Measurements from ENCODE around the gene MME.
"Not testable (repeated sequence)": the region's sequence is repeated elsewhere in the genome, so short reads cannot be mapped to it uniquely, and the experiment has no call there.

Gene MME

DNA sequence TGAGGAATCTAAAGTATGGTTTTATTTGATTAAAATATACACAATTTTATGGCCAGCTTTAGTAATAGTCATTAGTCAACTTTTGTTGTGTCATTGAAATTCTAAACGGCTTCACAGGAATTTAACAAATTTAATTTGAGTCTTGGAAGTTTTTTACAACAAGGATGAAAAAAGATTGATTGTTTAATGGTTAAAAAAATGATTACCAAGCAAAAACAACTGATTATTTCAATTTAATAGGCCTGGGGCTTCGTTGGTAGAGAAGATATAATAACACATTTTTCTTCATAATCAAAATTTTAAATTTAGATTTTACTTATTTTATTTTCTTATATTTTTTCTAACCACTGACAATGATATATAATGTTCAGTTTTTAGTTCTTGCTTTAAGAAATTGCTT, 4.4 kb downstream of the MME start:
- no peak for DNase-seq (ENCODE audit: low spot score)

DNA sequence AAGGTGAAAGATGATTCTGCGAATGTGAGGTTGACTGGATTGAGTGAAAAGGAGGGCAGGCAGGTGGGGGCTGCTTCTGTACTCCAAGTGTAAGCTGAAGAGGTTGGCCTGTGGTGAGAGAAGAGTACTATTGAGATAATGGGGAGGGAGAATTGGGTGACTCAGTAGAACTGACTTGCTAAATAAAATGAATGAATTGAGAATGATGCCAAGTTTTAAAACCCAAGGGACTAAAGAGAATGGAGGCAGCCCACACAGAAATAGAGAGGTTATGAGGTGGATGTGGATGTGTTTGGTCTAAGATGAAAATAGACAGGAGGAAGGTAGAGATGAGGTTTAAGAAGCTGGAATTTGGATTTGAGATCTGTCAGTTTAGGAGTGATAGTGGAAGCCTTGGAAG, 5.9 kb downstream of the MME start:
- no peak for DNase-seq (ENCODE audit: low spot score)

DNA sequence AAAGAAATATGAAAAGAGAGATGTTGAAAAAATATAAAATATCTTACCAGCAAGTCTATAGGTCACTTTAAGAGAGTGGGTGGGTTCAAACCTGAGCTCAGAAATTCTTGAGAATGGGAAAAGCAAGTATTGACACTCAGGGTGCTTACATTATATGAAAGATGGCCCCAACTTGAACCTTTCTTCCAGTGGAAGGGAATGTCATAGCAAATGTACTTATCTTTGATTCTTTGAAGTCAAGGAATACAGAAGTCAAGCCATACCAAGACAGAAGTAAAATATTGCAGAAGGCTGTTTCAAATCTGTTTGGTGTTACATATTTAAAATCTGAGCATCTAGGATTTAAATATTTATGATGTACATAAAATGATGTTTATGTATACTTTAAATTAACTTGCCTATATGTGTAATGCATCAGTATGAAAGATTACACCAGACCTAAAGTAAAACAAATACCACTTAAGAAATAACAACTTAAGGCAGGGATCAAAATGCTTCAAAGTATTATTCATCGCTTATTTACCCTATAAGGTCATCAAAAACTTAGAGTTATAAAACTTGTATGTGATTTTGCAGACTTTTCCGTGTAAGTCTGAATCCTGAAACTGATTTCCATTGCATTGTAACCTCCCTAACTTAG, 8.7 kb downstream of the MME start:
- DNase-seq (ENCODE audit: low spot score) = no peak

DNA sequence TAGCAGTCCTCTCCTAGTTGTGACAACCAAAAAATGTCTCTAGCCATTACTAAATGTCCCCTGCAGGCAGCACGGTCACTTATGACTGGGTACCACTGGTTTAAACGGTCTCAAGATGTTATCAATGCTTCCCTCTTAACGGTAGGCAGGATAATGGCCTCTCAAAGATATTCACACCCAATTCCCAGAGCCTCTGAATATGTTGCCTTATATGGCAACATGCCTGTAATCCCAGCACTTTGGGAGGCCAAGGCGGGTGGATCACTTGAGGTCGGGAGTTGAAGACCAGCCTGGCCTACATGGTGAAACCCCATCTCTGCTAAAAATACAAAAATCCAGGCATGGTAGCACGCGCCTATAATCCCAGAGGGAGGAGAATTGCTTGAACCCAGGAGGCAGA, 9.4 kb downstream of the MME start:
- no peak for DNase-seq (ENCODE audit: low spot score)

DNA sequence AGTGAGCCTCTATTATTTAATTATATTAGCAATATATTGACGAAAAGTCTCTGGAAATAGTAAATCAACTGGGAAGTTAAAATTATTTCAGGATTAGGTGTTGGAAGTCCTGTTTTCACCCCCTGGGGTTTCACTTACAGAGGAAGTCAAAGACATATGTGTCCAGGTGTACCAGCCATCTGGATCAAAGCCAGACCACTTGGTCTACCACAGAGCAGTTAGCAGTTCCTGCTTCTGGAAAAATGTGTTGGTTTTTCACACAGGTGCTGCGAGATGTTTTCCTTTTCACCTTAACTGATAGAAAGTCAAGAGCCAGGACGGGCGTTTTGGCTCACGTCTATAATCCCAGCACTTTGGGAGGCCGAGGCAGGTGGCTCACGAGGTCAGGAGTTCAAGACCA, 13.1 kb downstream of the MME start:
- no peak for DNase-seq (ENCODE audit: low spot score)

DNA sequence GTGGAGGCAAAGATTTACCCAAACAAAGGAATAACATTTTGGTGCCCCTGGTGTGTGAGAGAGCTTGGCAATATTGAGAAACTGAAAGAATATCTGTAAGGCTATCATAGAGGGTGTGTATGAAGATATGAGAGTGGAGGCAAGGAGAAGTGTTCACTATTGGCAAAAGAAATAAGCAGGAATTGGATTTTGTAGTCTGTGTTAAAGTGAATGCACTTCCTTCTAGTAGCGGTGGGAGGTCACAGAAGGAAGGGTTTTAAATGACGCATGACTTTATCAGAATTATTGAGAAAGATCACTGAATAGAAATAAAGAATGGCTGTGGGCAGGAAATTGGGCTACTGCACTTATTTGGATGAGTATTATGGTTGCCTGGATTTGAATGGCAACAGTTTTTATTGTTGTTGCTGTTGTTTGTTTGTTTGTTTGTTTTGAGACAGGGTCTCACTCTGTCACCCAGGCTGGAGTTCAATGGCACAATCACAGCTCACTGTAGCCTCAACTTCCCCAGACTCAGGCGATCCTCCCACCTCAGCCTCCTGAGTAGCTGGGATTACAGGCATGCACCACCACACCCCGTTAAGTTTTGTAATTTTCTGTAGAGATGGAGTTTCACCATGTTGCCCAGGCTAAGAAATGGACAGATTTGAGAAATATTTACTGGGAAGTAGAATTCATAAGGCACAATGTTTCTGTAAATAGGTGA, 16.3 kb downstream of the MME start:
- DNase-seq (ENCODE audit: low spot score) = no peak

DNA sequence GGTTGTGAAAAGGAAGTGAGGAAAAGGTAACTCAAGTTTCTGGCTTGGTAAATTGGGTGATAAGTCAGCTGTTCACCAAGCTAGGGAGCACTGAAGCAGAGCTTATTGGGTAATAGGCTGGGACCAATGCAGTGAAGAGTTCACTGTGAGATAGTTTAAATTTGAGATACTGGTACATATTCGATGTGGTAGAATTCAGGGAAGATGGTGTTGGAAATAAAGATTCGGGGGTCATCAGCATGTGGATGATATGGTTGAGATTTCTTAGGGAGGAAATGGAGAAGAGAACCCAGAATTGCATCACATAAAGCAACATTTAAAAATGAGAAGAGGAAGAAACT, 16.9 kb downstream of the MME start:
- DNase-seq (ENCODE audit: low spot score) = no peak

DNA sequence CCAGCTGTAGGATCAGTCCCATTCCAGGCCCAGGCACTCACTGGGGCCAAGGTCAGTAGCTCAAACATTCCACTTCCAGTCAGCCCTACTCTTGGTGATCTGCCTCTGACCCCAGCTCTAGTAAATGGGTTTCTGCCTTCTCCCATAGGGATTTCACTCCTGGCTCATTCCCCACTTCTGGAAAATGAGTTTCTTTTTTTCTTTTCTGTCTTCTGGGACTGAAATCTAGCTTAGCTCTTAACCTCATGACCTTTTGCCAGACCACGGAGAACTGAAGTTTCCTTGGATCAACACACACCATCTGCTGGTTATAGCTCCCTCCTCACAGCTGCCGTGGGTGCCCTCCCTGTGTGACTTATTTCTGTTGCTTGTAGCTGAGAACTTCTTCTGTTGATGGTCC, 21.3 kb downstream of the MME start:
- no peak for DNase-seq (ENCODE audit: low spot score)

DNA sequence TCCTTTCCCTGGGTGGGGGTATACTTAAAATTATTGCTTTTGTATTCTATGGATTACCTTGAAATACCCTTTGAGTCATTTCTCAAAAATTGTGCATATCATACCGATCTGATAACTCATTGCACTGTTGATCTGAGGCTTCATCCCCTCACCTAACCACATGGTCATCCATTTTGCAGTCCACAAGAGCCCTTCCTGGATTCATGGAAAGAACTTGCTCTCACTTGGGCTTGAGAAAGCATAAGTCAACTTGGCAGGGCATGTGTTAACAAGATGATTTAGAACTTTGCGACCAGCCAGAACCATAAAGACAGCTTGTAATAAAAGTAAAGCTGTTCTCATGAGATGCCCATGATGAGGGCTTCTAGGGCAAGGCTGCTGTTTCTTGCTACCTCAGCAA, 22.2 kb downstream of the MME start:
- no peak for DNase-seq (ENCODE audit: low spot score)

DNA sequence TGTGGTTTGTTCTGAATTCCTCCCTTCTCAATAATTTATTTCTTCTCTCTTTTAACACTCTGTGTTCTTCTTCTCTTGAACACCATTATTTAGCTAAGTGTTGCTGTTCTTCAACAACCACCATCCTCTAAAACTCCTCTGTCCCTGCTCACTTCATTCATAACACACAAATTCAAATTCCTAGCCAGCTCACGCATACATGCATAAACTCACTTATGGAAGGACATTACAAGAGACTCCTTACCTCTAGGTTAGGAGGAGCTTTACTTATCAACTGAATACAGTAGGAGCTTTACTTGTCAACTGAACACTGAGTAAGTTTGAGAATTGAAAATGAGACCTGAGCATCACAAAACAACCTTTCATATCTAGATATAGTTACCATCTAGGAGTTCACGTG, 23.6 kb downstream of the MME start:
- DNase-seq (ENCODE audit: low spot score) = no peak

DNA sequence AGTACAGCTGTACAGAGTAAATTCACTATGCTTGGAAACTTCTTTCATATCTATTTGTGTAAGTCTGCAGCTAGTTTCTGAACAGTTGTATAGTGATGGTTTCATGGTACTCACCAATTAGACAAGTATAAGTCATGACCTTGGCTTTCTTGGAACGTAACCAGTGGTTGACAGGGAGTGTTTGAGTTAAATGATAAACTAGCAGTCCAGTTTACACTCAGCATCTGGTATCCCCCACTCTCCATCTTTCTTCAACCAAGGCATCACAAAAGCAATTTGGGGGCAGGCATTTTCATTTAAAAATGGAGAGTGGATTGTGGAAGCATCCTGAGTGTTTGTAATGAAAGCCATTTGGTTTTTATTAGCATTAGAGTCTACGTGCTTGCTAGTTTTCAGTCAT, 26.0 kb downstream of the MME start:
- no peak for DNase-seq (ENCODE audit: low spot score)

DNA sequence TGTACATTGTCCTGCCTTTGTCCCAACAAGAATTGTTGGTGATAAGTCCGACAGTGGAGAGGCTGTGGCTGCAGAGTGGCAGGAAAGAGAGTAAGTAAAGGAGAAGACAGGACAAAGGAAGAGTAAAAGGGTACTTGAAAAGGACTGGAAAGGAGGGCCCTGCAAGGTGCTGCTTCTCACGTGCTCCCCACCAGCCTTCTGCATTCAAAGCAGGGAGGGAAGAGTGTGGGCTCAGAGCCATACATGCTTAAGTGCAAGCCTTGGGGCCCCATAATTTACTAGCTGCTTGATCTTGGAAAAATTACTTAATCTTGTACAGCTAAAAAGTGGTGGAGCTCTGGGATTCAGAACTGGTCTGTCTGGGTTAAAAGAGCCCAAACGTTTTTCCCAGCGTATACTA, 29.9 kb downstream of the MME start:
- DNase-seq (ENCODE audit: low spot score) = no peak

DNA sequence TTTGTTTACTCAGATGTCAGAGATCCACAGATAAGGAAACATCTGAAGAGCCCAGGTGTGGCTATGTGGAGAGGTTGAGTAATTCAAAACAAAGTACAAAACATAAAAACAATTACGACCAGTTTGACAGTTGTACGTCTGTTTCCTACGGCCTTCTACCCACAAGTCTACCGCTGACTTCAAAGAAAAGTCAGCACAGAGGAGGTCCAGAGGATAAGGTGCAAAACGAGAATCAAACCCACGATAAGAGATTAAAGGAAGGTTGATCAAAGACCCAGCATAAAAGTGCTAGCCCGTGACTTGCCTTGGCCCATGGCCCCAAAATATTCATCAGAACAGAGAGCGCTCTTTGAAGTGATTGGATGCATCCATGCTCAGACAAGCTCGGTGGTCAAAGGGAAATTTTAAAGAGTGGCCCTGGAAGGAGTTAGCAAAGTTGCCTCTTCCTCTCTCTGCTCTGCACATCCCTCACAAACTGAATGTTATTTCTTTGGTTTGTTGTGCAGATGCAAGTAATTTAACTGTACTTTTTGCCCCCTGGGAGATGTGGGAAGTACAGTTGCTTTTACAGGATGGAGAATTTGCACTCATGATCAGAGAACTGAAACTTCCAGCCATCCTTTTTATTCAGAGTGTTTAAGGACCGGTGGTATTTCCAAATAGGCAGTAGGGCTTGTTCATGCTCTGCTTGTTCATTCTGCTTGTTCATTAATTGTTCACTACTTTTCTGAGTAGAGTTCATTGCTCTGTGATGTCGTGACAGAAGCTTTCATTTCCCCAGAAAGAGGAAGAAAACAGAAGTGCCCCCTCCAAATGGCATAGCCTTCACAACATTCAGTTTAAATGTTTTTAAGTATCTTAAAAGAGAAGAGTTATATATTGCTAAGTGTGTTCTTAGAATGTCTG, 31.1 kb downstream of the MME start:
- DNase-seq (ENCODE audit: low spot score) = no peak

DNA sequence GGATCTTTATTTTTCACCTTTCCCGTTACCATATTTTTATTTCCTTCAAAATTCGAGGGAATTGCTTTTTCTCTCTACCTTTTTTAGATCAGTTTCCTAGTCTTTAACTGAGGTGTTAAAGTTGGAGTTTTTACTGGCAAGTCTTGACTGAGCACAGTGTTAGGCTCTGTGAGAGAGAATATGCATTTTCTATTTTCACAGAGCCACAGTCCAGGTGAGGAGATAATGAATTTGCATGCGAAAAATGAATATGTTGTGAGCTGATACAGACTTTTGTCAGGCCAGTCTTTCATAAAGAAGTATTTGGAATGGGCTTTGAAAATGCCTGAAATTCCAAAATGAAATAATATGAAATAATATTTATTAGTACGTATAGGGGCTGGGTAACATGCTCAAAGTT, 31.9 kb downstream of the MME start:
- no peak for DNase-seq (ENCODE audit: low spot score)

DNA sequence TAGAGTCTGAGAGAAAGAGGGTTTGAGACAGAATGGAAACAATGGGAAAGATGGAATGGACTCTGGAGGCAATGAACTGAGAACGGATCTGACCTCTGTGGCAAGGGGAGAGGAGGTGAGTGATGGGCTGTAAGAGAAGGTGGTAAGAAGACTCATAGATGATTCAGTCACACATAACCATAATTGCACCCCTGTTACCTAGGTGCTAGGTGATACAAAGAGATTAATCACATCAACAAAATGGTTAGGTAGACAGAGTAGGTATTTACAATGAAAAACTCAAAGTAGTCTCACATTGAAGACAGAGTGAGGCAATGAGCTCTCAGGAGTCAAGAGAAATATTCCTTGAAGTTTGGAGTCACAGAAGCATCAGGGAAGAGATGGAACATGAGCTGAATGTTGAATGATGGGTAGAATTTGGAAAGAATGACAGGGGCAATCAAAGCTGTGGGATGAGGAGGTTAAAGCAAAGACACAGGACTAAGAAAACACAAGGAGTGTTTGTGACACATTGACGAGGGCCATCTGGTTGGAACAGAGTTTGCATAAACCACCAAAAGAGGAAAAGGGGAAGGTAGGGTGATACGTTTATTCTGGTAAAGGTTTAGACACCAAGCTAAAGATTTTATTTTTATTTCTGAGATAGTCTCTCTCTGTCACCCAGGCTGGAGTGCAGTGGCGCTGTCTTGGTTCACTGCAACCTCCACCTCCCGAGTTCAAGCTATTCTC, 32.7 kb downstream of the MME start:
- no peak for DNase-seq (ENCODE audit: low spot score)

DNA sequence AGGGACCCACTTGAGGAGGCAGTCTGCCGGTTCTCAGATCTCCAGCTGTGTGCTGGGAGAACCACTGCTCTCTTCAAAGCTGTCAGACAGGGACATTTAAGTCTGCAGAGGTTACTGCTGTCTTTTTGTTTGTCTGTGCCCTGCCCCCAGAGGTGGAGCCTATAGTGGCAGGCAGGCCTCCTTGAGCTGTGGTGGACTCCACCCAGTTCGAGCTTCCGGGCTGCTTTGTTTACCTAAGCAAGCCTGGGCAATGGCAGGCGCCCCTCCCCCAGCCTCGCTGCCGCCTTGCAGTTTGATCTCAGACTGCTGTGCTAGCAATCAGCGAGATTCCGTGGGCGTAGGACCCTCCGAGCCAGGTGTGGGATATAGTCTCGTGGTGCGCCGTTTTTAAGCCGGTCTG, 44.6 kb downstream of the MME start:
- not testable (repeated sequence) for DNase-seq (ENCODE audit: low spot score)

DNA sequence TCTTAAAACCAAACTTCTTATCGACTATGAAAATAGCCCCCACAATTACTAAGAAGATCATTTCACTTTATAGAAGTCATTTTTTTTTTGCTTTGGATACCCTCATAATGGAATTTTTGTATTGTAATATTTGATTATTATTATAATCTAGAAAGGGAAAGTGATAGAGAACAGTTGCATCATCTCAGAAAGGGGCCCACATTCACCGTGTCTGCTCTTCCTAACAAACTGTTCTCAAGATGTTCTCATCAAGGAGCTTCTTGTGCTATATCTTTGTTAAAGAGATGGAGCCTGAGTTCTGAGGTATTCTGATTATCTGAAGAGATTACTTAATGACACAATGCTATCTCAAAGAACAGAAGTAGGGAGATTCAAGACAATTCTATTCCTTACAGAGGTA, 49.3 kb downstream of the MME start:
- DNase-seq (ENCODE audit: low spot score) = no peak

DNA sequence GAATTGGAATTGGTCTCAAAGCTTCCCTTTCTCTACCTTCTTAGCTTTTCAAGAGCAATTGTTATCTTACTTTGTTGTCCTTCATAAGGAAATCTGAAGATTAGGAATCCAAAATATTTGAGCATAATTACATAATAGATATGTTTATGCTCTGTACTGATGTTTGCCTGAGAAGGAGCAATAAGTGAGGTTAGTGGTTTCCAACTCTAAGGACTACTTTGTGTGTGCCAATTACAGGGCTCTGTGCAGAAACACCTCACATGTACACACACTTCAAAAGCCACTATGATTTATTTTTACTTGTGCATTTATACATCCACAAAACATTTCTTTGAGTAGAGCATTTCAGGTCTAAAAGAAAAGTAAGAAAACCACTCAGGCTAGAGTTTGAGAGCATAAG, 49.9 kb downstream of the MME start:
- no peak for DNase-seq (ENCODE audit: low spot score)

DNA sequence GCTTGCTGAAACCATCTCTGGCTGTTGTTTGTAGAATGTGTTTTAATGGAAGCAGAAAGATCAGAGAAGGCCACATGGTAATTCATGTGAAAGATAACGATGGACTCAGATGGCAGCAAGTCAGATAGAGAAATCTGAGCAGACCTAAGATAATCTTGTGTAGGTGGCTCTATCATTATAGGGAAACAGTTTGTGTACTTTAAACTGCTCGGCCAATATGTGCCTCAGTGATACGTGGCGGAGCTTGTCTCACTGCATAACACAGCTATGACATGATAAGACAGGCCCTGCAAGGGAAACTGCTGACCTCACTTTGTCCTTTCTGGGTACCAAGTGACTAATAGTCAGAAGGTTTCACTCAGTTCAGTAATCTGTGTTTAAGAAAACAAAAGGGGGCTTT, 51.0 kb downstream of the MME start:
- DNase-seq (ENCODE audit: low spot score) = no peak

DNA sequence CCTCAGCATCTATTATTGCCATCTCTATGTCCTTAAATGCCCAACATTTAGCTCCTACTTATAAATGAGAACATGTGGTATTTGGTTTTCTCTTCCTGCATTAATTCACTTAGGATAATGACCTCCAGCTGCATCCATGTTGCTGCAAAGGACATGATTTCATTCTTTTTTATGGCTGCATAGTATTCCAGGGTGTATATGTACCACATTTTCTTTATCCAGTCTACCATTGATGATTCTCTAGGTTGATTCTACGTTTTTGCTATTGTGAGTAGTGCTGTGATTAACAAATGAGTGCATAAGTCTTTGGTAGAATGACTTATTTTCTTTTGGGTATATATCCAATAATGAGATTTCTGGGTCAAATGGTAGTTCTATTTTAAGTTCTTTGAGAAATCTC, 54.2 kb downstream of the MME start:
- DNase-seq (ENCODE audit: low spot score) = not testable (repeated sequence)

DNA sequence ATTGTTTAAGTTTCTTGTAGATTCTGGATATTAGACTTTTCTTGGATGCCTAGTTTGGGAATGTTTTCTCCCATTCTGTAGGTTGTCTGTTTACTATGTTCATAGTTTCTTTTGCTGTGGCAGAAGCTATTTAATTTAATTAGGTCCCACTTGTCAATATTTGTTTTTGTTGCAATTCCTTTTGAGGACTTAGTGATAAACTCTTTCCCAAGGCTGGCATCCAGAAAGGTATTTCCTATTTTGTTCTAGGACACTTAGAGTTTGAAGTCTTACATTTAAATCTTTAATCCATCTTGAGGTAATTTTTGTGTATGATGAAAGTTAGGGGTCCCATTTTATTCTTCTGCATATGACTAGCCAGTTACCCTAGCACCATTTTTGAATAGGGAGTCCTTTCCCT, 54.9 kb downstream of the MME start:
- DNase-seq (ENCODE audit: low spot score) = no peak

DNA sequence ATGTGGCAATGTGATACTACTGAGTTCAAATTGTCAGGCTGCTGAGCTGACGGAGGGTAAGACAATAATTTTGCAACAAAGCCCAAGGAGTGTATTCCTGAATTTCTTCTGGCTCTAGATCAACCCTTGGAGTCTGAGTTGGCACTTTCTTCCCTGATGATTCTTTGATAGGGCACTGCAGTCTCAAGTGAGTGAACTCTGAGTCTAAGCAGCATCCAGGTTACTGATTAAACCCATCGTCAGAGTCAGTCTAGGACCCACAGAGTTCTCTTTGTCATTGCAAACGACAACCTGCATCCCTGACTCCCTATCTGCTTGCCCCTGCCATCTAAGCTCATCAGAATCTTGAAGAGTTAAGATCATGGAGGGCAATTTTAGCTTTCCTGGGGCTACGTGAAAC, 58.6 kb downstream of the MME start:
- DNase-seq (ENCODE audit: low spot score) = no peak

DNA sequence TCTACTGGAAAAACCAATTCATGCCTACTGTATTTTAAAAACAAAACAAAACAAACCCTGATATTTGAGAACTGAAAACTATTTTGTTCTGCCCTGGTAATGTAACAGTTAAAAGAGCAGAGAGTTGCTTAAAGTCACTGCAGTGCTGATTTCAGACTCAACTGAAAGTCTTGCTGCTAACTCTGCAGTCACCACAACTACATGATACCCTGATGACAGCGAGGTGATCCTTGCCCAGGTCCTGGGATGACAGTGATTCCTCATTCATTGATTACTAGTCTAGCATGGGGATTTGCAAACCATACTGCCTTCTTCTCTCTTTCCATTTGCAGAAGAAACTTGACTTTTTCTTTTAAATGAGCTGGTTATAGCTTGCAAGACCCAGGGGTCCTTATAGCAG, 67.5 kb downstream of the MME start:
- DNase-seq (ENCODE audit: low spot score) = no peak

Data from hematopoietic multipotent progenitor cell treated with erythropoietin and hydrocortisone succinate and interleukin-3 and kit ligand, for 15 days (in vitro differentiated cells).